Erythroblast (primary cell): Measurements from ENCODE around the gene SRPK3.

Experiments
- GATA1 ChIP-seq: IDR thresholded peaks from 2 replicates; pipeline ENCODE4 v1.6.1; 2011; ENCODE audit warnings: low read depth, mild to moderate bottlenecking, control low read depth, low read length, moderate library complexity
- POLR2A ChIP-seq: IDR thresholded peaks from 2 replicates; pipeline ENCODE4 v1.6.1; 2011; ENCODE audit warnings: mild to moderate bottlenecking, low read length

- TF ChIP-seq POLR2A: no peak
- TF ChIP-seq GATA1: no peak
Measured at GRCh38 chrX:153763989-153764755, 16.7 kb upstream of the SRPK3 start, which contains the start of gene PLXNB3.
